HepG2 (cell line): Measurements from ENCODE around the gene UBQLN1. TPM values are rescaled to one million over a fixed set of nuclear protein-coding genes. Genes with fewer than 3 reads are reported as not detected.

Source experiments
- AHDC1 ChIP-seq: sonication (generic); formaldehyde crosslinking; IDR thresholded peaks from 2 replicates; pipeline ENCODE4 v1.5.1; 2020; ENCODE audit warnings: mild to moderate bottlenecking, missing genetic modification reagents, borderline replicate concordance
- ARID5B ChIP-seq: IDR thresholded peaks from 2 replicates; pipeline ENCODE4 v1.4.0; 2020; ENCODE audit warnings: mild to moderate bottlenecking, missing genetic modification reagents
- BRF2 ChIP-seq: sonication (generic); formaldehyde crosslinking; IDR thresholded peaks from 2 replicates; pipeline ENCODE4 v1.8.1; 2022; ENCODE audit warnings: mild to moderate bottlenecking, missing genetic modification reagents
- FOXK2 ChIP-seq: fragments of 450-650 bp; IDR thresholded peaks from 2 replicates; pipeline ENCODE4 v1.6.1; 2016
- GABPB1 ChIP-seq: IDR thresholded peaks from 2 replicates; pipeline ENCODE4 v1.6.1; 2016; ENCODE audit warnings: mild to moderate bottlenecking, missing genetic modification reagents, moderate library complexity, missing compliant biosample characterization
- GATAD1 ChIP-seq: IDR thresholded peaks from 2 replicates; pipeline ENCODE4 v1.6.1; 2016; ENCODE audit warnings: missing genetic modification reagents, missing compliant biosample characterization
- NFE2 ChIP-seq: sonication (generic); formaldehyde crosslinking; IDR thresholded peaks from 2 replicates; pipeline ENCODE4 v1.4.0; 2020; ENCODE audit warnings: missing genetic modification reagents
- NFE2L2 ChIP-seq: fragments of 150-350 bp; IDR thresholded peaks from 2 replicates; pipeline ENCODE4 v1.6.1; 2014; ENCODE audit warnings: low read length
- RAD21 ChIP-seq: fragments of 450-650 bp; formaldehyde crosslinking; IDR thresholded peaks from 2 replicates; pipeline ENCODE4 v1.5.0; 2020; ENCODE audit warnings: mild to moderate bottlenecking
- SNRNP70 ChIP-seq: fragments of 200-400 bp; formaldehyde crosslinking; IDR thresholded peaks from 2 replicates; pipeline ENCODE4 v1.6.1; 2017; ENCODE audit warnings: mild to moderate bottlenecking, low read depth, low read length, moderate library complexity
- USF2 ChIP-seq, 2 experiments: sonication (generic) in 1 of 2; formaldehyde crosslinking in 1 of 2; IDR thresholded peaks; 2 replicates each; pipeline versions ENCODE4 v1.5.1 to v1.6.1; 2011 to 2020; ENCODE audit warnings: borderline replicate concordance in 1 of 2, low read depth in 1 of 2, low read length in 1 of 2, mild to moderate bottlenecking in 1 of 2, missing genetic modification reagents in 1 of 2, moderate library complexity in 1 of 2
- ZNF124 ChIP-seq: sonication (generic); formaldehyde crosslinking; IDR thresholded peaks from 2 replicates; pipeline ENCODE4 v1.4.0; 2020; ENCODE audit warnings: missing genetic modification reagents
- ZNF256 ChIP-seq: sonication (generic); formaldehyde crosslinking; conservative IDR thresholded peaks from 2 replicates; pipeline ENCODE4 v1.4.0; 2020; ENCODE audit warnings: missing genetic modification reagents
- ZNF484 ChIP-seq: sonication (generic); formaldehyde crosslinking; IDR thresholded peaks from 2 replicates; pipeline ENCODE4 v1.5.1; 2020; ENCODE audit warnings: mild to moderate bottlenecking, low read depth, missing genetic modification reagents, borderline replicate concordance
- polyA plus RNA-seq, 8 experiments: library from polyadenylated mRNA; depleted of rRNA in 3 of 8; stranded (reverse) in 7 of 8; unstranded in 1 of 8; fragments of >200 nt; fragmentation: Illumina TruSeq in 4 of 8; extraction: Trizol in 4 of 8; gene quantifications; 2 replicates each; pipeline versions ENCODE4 v1.2.1 to v1.2.3, GENCODE V29; 2011 to 2016; ENCODE audit warnings: low read depth in 4 of 8, missing spikeins in 1 of 8, mixed read lengths in 1 of 8; ENCODE audit not compliant: insufficient read depth in 1 of 8
- total RNA-seq, 5 experiments: library from RNA; depleted of rRNA; stranded (reverse); fragments of >200 nt; fragmentation: Illumina TruSeq; extraction: Trizol; gene quantifications; 2 replicates each; pipeline ENCODE4 v1.2.3, GENCODE V29; 2016; ENCODE audit warnings: low read depth in 1 of 5
- TF ChIP-seq, protein P1 (sequence below): IDR thresholded peaks from 2 replicates; pipeline ENCODE4 v1.6.1; 2016; ENCODE audit warnings: missing compliant biosample characterization, missing genetic modification reagents, borderline replicate concordance

The UBQLN1 gene
- total and polyA plus RNA-seq, 2 of the 13 experiments (the other 11 are each of a cell fraction or from before 2014, with no cell fraction given) = 78.1 to 83.8 TPM

DNA sequence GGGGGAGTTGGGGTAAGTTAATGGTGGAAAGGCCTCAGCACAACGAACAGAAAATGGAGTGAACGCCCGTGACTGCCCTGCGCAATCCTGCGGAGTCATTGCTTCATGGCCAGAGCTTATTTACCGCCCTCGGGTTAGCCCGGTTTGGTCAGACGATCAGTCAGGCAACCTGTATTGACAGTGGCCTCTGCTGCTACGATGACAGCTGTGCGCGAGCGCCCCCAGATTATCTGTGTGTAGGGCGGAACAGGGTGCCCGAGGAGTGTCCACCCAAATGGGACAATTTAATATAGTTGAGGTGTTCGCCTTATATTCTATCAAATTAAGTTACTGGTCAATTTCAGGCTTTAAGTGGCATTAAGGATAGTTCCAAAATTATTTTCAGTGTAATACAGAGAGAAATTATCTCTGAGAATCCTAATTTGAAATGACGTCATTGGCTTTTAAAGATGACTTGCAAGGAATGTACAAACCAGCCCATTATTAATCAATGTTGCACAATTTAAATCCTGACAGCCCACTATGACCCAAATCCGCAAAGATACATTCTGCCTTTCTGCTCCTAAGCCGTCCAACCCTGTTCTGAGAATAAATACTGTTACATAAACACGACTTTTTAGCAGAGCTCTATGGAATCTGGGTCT, 879 bp upstream of the UBQLN1 start (continued):
- TF ChIP-seq ARID5B (no peak), NFE2L2 (0 out of 2 replicates have a peak, but pooled peaks have one; percentile 19), GABPB1 (CRISPR knock-in tag) (no peak), ZNF256 (no peak), RAD21 (CRISPR knock-in tag) (peak; percentile 13; the same call in 1 of the 2 replicates), FOXK2 (peak; percentile 76; the same call in 1 of the 2 replicates), BRF2 (CRISPR knock-in tag) (no peak), ZNF124 (CRISPR knock-in tag) (no peak), NFE2 (CRISPR knock-in tag) (no peak), GATAD1 (CRISPR knock-in tag) (no peak), ZNF484 (CRISPR knock-in tag) (no peak), SNRNP70 (no peak), USF2 (IDR thresholded peaks at IDR 0.05; ENCODE audit: low read depth, low read length) (no peak), USF2 (CRISPR knock-in tag; IDR thresholded peaks at IDR 0.05; ENCODE audit: borderline replicate concordance) (no peak), AHDC1 (CRISPR knock-in tag) (0 out of 2 replicates have a peak, but pooled peaks have one; percentile 1)
- TF ChIP-seq, protein P1, sequence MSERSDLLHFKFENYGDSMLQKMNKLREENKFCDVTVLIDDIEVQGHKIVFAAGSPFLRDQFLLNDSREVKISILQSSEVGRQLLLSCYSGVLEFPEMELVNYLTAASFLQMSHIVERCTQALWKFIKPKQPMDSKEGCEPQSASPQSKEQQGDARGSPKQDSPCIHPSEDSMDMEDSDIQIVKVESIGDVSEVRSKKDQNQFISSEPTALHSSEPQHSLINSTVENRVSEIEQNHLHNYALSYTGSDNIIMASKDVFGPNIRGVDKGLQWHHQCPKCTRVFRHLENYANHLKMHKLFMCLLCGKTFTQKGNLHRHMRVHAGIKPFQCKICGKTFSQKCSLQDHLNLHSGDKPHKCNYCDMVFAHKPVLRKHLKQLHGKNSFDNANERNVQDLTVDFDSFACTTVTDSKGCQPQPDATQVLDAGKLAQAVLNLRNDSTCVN = no peak
